HG02943 (cell line): ENCODE data around the gene ATP5IF1.

ENCODE experiments used
- ATAC-seq: cut with Tn5 transposase; IDR thresholded peaks from one replicate; pipeline ENCODE4 v1.9.1; 2021; ENCODE audit warnings: mild to moderate bottlenecking, low read depth, moderate library complexity; ENCODE audit not compliant: unreplicated experiment

Gene ATP5IF1

GRCh38 chr1:28235755-28236655 lies at the start of gene ATP5IF1:
ATP5IF1 (plus strand) TSS chr1:28236124; CDS start chr1:28236184, 60 bp downstream.
- ATAC-seq, result peak; percentile 84

- ATAC-seq, result no peak
Observed at GRCh38 chr1:28190337-28190979, 45.5 kb upstream of the ATP5IF1 start.

GRCh38 chr1:28190996-28191645 lies 44.8 kb upstream of the ATP5IF1 start:
- no peak for ATAC-seq

DNA sequence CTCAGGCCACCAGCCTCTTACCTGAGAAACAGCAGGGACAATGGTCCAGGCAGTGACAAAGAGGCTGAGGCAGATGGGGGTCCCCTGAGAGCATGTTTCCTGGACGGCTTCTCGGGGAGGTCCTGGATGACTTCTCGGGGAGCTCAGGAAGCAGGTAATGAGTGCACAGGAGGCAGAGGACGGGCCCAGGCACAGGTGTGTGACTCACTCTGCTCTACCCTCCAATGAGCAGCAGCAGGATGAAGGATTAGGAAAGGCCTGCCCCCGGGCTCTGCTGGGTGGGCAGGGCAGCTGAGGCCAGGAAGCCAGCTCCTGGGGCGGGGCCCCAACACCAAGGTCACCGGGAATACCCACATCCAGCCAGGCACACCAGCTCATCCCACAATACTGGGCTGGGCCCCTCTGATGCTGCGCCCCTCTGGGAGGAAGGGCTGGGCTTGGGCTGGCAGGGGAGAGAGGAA lies 42.2 kb upstream of the ATP5IF1 start:
- no peak for ATAC-seq

GRCh38 chr1:28194326-28195035 lies 41.4 kb upstream of the ATP5IF1 start:
- ATAC-seq, result no peak

DNA sequence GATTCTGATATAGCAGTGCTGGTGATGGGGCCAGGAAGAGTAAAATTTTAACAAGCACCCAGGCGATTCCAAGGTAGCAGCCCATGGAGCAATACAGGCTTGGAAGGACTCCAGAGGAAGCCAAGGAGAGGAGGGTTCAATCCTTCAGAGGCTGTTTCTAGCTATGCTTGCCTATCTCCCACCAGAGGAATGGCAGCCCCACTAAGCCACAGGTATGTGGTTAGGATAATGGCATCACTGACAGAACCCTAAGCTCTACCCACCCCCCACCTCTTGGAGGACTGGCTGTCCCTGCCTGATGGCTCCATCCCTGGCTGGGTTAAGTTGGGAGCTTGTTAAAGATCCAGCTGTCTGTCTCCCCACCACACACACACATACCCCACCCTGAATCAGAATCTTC lies 40.1 kb upstream of the ATP5IF1 start:
- no peak for ATAC-seq

DNA sequence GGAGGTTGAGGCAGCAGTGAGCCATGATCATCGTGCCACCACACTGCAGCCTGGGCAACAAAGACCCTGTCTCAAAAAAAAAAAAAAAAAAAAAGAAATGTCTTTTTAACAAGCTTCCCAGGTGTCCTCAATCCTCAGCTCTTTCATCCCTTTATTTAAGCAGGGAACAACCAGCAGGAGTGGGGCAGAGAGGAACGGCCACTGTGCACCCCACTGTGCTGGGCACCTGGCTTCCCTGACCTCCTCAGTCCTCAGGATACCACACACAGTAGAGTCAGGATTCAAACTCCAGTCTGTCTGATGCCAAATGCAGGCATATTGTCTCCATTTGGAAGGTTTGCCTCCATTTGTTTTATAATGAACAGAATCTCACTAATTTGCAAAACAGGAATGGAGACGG lies 39.6 kb upstream of the ATP5IF1 start:
- no peak for ATAC-seq

DNA sequence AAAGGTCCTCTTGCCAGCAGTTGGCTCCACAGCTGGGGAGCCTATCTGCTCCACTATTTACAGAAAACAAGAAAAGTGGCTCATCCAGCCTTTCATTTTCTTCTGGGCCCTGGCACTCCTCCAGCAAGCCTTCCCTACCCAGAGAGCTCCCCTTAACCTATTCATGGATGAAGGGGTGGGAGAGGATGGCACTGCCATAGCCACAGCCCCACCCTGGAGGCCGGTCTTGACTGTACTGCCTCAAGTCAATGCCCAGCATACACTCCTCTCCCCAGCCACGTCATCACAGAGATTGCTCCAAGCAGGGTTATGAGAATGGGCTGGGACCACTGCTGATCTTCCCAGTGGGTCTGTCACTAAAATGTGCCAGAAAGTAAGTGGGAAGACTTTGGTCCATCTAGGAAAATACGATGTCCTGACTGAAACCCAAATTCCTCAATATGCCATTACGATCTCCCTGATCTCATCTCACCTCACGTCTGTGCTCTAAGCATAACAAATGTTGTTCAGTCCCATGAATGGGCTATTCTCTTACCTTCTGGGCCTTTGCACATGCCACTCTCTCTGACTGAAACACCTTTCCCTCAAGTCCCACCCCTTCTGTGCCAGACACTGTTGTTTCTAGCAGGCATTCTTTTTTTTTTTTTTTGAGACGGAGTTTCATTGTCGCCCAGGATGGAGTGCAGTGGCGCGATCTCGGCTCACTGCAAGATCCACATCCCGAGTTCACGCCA lies 38.1 kb upstream of the ATP5IF1 start:
- no peak for ATAC-seq

- ATAC-seq, result peak; percentile 73
Observed at GRCh38 chr1:28199328-28200233, 36.3 kb upstream of the ATP5IF1 start.

DNA sequence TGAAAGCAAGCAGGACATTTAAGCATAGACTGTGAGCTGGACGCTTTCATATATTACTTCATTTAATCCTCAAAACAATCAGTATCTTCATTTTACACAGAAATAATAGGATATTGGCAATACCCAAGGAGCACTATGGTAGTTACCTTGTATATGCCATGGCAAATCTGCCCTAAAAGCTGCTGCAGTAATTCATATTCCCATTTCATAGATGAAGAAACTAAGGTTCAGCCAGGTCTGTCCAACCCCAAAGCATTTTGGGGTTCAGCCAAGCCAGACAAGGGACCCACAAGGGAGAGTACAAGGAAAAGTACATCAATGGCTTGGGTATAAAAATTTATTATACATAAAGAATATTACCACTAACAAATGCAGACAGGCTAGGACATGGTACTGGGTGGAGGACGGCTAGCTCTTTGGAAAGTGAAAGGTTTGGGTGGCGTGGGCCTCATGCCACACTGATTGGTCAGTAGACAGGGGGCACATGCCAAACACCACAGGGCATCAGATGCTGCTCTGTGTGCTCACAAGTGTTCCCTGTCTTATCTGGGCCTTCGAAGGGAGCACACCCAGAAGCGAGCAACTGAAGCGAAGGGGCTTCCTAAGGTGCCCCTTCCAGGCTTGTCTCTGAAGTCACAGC lies 35.6 kb upstream of the ATP5IF1 start:
- no peak for ATAC-seq

DNA sequence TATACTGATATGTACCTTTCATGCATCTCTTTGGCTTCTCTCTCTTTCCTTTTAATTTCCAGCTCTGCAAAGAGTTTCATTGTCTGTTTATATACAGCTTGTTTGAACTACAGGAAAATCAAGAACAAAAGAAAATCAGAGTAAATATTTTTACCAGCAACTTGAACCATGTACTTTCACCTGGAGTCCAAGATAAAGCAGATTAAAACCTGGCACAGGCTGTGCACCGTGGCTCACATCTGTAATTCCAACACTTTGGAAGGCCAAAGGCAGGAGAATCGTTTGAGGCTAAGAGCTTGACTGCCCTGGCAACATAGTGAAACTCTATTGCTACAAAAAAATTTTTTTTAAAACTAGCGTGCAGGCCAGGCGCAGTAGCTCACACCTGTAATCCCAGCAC lies 30.7 kb upstream of the ATP5IF1 start:
- ATAC-seq, result no peak

DNA sequence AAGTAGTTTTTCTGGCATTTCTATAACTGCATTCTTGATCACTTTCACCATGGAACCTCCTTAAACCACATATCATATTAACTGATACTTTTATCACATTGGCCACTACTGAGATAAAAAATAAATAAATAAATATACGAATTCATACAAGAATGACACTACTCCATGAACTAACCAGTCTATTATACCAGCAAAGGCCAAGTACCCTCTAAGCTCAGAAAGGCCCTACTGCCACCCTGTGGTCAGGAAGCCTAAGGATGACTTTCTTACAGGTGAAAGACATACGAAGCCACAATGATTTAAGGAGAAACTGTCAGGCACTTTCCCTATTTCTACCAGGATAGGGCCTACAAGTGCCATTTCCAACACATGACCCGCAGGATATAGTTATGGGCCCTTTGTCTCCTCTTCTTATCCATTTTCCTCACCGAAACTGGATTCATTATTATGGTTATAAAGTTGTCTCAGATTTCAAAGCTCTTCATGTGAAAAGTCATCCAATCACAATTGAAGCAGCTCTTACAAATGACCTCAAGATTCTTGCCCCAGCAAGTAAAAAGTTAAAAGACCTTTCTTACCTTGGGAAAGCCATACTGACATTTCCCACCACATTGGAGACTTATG lies 27.0 kb upstream of the ATP5IF1 start:
- no peak for ATAC-seq

DNA sequence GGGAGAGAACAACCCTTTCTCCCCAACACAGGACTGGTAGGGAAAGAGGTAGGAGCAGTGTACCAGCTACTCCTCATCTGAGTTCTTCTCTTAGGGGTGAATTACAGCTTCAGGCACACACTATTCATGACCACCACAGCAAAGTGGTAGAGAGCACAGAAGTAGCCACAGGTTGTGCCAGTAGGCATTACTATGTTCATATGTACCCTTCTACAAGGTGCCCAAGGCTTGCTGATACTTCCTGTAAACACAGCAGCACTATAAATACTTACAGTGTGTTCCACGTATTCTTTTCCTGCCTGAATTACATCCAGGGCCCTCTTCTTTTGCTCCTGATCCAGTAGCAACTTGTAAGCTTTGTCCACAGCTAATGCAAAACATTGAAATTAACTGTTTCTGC lies 26.2 kb upstream of the ATP5IF1 start:
- ATAC-seq, result no peak

DNA sequence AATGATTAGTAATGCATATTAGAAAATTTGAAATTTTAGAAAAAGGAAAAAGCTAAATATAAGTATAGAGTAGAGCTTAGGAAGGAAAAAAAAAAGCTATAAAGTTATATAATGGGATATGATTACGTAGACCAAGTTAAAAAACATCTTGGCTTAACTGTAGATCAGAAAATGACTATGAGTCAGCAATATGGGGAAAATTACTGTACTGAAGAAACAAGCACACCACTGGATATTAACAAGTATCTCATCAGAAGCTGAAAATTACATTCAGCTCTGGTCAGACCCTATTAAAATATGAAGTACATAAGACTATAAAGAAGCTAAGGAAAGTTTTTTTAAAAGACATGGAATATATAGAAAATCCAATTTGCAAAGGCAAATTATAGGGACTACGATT lies 22.6 kb upstream of the ATP5IF1 start:
- ATAC-seq, result no peak

DNA sequence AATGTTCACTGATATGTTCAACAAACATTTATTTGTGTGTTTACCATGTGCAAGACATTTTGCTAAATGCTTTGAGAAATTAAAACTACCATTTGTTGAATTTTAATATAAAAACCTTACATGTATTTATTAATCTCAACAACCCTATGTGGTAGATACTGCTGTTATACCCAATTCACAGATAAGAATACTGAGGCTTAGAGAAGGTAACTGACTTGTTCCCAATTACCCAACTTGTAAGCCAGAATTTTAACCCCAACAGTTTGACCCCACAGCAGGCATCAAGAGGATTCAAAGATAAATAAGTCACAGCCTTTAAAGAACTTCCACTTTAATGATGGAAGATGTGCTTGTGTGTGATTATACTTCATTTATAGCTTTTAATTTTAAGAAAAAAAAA lies 6.8 kb upstream of the ATP5IF1 start:
- no peak for ATAC-seq

DNA sequence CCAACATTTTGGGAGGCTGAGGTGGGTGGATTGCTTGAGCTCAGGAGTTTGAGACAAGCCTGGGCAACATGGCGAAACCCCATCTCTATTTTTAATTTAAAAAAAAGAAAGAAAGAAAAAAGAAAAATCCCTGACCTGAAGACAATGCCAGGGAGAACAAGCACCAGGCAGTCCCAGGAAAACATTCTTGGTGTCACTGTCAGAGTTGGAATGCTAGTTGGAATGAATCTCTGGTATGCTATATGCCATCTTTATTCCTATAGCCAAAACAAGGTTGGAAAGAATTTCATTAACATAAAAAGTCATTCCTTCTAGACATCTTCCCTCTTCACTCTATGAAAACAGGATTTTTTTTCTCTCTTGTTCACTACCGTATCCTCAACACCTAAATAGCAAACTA lies 5.9 kb upstream of the ATP5IF1 start:
- ATAC-seq, result no peak

- ATAC-seq, result peak; percentile 59
Observed at GRCh38 chr1:28232558-28233263, 3.2 kb upstream of the ATP5IF1 start, which contains the start of gene DNAJC8. DNAJC8 (minus strand) TSS chr1:28233029; CDS start chr1:28232998, 31 bp downstream.
